Epithelial cell of alveolus of lung (primary cell): ENCODE results near the gene OTULINL. TPM values are rescaled to one million over a fixed set of nuclear protein-coding genes. Genes with fewer than 3 reads are reported as not detected.

Experiments
- total RNA-seq: library from RNA; depleted of rRNA; stranded (reverse); fragments of >200 nt; gene quantifications from 2 replicates; pipeline ENCODE4 v1.2.1, GENCODE V29; 2015

The OTULINL gene
- total RNA-seq, result 4.3 and 4.8 TPM in 2 replicates

GRCh38 chr5:14581106-14581890 lies at the start of gene OTULINL:
Gene OTULINL, plus strand, starts transcription at chr5:14581792. Its CDS starts 103 bp downstream, at chr5:14581895.

Other genes starting within 250 kb of the OTULINL start
- gene OTULIN, start 82.9 kb downstream of the OTULINL start, total RNA-seq, result 23.3 and 29.1 TPM in 2 replicates